ENCODE data around the gene XPO6.

GRCh38 chr16:28188085-28188916, 23.5 kb downstream of the XPO6 start:
- TF ChIP-seq POLR2A (IDR thresholded peaks at IDR 0.05) (no peak), CTCF (IDR thresholded peaks at IDR 0.05) (no peak), POLR2AphosphoS5 (IDR thresholded peaks at IDR 0.05; ENCODE audit: insufficient read depth in 1 of 2, low read depth in 1 of 2) (no peak)
